ENCODE results near the gene MRPS21.

Gene MRPS21

DNA sequence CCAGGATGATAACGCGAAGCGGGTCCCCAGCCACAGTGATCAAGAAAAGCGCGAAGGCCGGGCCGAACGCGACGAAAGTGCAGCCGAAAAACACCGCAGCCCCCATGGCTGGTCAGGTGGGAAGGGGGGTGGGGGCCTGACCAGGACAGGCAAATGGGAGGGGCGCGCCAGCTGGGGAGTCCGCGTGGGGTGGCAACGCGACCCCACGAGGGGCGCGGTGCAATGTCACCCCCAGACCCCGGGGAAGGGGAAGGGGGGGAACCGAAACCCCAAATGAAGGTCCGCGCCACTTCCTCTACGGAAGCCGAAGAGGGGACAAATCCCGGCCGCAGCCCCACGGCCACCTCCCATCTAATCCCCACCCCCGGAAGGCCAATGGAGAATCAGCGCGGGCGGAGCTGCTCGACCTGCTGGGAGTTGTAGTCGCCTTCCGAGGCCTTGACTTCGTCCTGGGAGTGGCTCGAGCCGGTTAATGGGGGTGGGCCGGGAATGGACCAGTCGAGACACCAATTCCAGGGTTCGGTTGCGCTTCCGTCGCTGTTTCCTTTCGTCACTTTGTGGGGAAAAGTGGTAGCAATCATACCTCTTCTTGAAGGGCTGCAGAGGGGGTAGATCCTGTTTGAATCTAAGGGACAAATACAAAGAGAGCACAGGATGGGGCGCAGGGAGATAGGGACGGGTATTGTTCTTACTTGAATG, 24.8 kb upstream of the MRPS21 start, which contains the start of gene APH1A:
Gene APH1A, minus strand, starts transcription at position 312 of the 699 bp plus-strand sequence. Its CDS starts 206 bp downstream, at position 106.
- TF ChIP-seq, protein P1, sequence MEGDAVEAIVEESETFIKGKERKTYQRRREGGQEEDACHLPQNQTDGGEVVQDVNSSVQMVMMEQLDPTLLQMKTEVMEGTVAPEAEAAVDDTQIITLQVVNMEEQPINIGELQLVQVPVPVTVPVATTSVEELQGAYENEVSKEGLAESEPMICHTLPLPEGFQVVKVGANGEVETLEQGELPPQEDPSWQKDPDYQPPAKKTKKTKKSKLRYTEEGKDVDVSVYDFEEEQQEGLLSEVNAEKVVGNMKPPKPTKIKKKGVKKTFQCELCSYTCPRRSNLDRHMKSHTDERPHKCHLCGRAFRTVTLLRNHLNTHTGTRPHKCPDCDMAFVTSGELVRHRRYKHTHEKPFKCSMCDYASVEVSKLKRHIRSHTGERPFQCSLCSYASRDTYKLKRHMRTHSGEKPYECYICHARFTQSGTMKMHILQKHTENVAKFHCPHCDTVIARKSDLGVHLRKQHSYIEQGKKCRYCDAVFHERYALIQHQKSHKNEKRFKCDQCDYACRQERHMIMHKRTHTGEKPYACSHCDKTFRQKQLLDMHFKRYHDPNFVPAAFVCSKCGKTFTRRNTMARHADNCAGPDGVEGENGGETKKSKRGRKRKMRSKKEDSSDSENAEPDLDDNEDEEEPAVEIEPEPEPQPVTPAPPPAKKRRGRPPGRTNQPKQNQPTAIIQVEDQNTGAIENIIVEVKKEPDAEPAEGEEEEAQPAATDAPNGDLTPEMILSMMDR (IDR thresholded peaks at IDR 0.05; ENCODE audit: borderline replicate concordance, control extremely low read depth, extremely low read depth, insufficient read depth, missing control alignments) = no peak
- in situ Hi-C loops (cut with MboI; ENCODE audit: low sequenced_read_pairs, unreplicated experiment) = no loop called here
- DNase-seq (ENCODE audit: low spot score) = peak; percentile 98

DNA sequence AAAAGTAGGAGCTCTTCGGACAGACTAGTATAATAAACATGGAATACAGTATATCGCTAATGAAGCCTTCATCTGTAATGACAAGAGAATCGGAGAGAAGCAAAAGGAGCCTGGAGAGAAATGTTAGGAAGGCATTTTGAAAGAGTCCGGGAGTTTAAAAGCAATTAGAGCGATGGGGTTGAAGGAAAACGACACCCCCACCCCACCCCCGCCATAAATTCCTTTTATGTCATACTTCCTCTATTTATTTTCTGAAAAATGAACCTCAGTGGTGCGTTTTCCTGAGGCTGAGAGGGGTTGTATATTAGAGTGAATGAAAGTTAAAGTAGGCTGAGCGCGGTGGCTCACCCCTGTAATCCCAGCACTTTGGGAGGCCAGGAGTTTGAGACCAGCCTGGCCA, 24.2 kb upstream of the MRPS21 start:
- TF ChIP-seq, protein P1 (IDR thresholded peaks at IDR 0.05; ENCODE audit: borderline replicate concordance, control extremely low read depth, extremely low read depth, insufficient read depth, missing control alignments) = no peak
- in situ Hi-C loops (cut with MboI; ENCODE audit: low sequenced_read_pairs, unreplicated experiment) = no loop called here
- DNase-seq (ENCODE audit: low spot score) = no peak

DNA sequence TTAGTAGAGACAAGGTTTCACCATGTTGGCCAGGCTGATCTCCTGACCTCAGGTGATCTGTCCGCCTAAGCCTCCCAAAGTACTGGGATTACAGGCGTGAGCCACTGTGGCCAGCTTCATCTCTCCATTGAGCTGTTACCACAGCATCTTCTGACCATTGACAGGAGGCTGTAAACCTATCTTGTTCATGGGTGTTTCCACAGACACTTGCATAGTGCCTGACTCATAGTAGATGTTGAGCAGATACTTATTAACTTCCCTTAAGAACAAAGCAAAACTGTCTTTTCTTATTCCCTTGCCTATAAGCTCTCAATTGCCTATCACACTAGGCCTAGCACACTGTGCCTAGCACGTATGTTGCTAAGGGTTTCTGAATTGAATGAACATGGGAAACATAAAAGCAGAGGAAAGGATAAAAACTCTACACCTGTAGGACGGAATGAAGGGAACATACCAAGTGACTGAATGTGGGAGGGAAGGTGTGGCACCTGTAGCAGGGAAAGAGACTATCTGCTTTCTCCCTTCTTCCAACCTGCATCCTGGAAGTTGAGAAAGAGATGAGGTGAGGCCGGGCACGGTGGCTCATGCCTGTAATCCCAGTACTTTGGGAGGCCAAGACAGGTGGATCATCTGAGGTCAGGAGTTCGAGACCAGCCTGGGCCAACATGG, 22.2 kb upstream of the MRPS21 start:
- in situ Hi-C loops (cut with MboI; ENCODE audit: low sequenced_read_pairs, unreplicated experiment) = no loop called here
- DNase-seq (ENCODE audit: low spot score) = no peak
- TF ChIP-seq, protein P1 (IDR thresholded peaks at IDR 0.05; ENCODE audit: borderline replicate concordance, control extremely low read depth, extremely low read depth, insufficient read depth, missing control alignments) = no peak

DNA sequence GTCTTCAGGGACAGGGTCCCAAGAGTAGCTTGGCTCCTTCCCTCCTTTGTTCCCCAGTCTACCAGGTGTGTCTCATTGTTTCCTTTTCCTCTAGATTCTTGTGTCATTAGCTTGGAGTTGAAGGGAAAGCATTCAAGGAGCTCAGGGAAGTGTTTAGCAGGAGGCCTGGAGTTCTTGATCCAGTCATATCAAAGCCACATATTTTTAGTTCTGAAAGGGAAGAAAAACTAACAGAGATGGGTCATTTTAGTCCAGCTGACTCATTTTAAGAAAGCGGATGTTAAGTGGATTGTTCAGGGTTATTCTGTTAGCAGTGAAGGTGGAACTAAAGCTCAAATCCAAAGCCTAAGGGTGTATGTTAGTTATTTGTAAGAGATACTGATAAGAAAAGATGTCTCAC, 20.4 kb upstream of the MRPS21 start:
- no peak for DNase-seq (ENCODE audit: low spot score)
- in situ Hi-C loops (cut with MboI; ENCODE audit: low sequenced_read_pairs, unreplicated experiment) = no loop called here
- TF ChIP-seq, protein P1 (IDR thresholded peaks at IDR 0.05; ENCODE audit: borderline replicate concordance, control extremely low read depth, extremely low read depth, insufficient read depth, missing control alignments) = no peak

DNA sequence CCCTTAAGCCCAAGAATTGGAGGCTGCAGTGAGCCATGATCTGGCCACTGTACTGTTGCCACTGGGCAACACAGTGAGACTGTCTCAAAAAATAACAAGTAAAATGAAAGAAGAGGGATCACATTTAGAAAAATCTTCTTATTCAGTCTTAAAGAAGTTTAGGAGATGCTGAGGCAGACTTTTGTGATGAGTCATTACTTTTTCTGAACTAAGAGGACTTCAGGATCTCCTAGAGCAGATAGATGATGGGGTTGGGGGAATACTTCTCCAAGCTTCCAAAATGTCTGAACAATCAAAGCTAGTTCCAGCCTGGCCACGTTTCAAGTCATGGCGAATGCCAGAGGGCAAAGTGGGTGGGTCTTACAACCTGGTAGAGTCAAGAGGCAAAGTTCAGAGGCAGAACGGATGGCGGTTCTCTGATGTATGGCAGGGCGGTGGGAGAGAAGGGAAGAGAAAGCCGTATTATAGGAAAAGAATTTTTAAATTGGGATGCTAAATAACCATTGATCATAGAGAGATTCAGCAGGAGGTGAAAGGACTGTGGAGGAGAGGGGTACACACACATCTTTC, 13.4 kb upstream of the MRPS21 start:
- TF ChIP-seq, protein P1 (IDR thresholded peaks at IDR 0.05; ENCODE audit: borderline replicate concordance, control extremely low read depth, extremely low read depth, insufficient read depth, missing control alignments) = no peak
- in situ Hi-C loops (cut with MboI; ENCODE audit: low sequenced_read_pairs, unreplicated experiment) = no loop called here
- DNase-seq (ENCODE audit: low spot score) = no peak

DNA sequence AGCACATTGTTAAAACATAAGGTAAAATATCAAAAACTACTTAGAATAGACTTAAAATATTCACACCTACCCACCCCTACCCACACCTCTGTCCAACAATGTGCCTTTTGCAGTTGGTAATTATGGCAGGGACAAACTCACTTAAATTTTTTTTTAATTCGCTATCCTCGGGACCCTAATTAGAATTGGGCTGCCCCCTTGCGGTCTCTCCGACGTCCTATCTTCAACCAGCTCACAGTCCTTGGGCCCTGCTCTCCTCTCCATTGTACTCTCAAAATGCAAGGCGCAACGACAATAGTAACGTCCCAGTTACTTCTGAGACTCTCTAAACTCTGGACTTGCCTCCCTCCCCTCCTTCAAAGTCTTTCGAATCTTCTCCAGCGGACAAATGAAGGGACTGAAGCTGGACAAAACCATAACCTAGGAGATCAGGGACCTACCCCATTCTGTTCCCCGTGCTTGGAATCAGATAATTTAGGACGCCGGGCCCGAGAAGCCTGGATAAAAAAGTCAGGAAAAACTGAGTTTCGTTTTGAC, 12.4 kb upstream of the MRPS21 start:
- DNase-seq (ENCODE audit: low spot score) = peak; percentile 59
- in situ Hi-C loops (cut with MboI; ENCODE audit: low sequenced_read_pairs, unreplicated experiment) = no loop called here
- TF ChIP-seq, protein P1 (IDR thresholded peaks at IDR 0.05; ENCODE audit: borderline replicate concordance, control extremely low read depth, extremely low read depth, insufficient read depth, missing control alignments) = peak; percentile 79

Measured in GM13976 (cell line).